ENCODE measurements around the gene BARHL1. TPM values are rescaled to one million over a fixed set of nuclear protein-coding genes. Genes with fewer than 3 reads are reported as not detected.
A peak's percentile ranks its signal among the peaks of the same experiment; 100 is the strongest.

BARHL1 gene
- total and polyA plus RNA-seq, 9 of the 15 experiments (the other 6 are each of a cell fraction or from before 2014, with no cell fraction given) = not detected

DNA sequence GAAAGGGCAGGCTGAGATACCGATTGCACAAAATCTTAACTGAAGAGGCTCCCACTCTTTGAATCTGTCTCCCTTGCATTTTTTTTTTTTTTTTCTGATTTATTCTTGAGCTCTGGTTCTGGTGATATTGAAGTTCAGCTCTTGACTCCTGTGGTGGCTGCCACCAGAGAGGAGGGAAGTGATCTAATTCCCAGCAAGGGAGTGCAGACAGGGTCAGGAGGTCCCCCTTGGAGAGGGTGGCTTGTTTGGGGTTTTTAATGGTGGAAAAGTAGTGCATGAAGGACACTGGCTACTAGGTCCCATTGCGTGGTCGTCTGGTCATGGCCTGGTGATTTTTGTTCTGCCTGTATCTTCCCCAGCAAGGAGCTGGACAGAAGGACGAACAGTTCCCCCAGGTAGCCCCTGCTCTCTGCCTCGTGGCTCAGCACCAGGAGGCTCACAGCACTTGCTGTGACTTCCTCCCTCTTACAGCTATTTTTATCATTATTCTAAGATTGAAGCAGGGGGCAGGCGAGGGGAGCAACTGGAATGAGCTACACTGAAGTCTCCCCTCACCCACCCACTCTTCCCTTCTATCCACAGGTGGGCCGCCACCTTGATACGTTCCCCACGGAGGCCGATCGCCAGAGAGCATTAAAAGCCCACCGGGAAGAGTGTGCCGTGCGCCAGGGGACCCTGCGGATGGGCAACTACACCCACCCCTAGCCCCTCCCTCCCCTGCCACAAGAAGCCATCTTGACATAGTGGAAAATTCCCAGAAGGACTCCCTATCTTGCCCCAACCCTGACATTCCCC, 10.4 kb upstream of the BARHL1 start:
- no TSS peak for BruUV-seq (replicated peaks)
- in situ Hi-C loops (cut with MboI) (no loop called here), intact Hi-C loops (cut with micrococcal nuclease) (no loop called here)
- ChIA-PET POLR2A (interaction anchor here (0.6 kb wide), 1 partner anchor 175 kb away, joined by 3 read pairs; no protein-coding TSS in a partner anchor), CTCF (ENCODE audit: low intra/inter-chr PET ratio) (no interaction called here)
- Histone ChIP-seq H3K4me1 (replicated peaks in 1 of 2; ENCODE audit: control insufficient read depth in 2 of 2, insufficient read depth in 2 of 2, low read length in 2 of 2) (no peaks in the 10 kb centered on the region), H3K27me3 (ENCODE audit: control insufficient read depth in 2 of 2, insufficient read depth in 2 of 2, low read length in 2 of 2) (peaks cover 6 to 59% of the 10 kb centered on the region in 2 experiments; a peak in 4 of 5 replicates), H4K20me1 (replicated peaks; ENCODE audit: control insufficient read depth, insufficient read depth, low read length) (peaks cover 7% of the 10 kb centered on the region), H3K9ac (ENCODE audit: insufficient read depth in 1 of 2, low read depth in 2 of 2, low read length in 2 of 2) (no peak overlapping the region), H3K9me1 (ENCODE audit: control insufficient read depth, insufficient read depth, low read length) (no peaks in the 10 kb centered on the region), H3K27ac (ENCODE audit: extremely low read depth, low read depth, low read length) (no peak overlapping the region), H2AFZ (ENCODE audit: low read depth, low read length) (no peak overlapping the region), H3K36me3 (ENCODE audit: control insufficient read depth, insufficient read depth, low read length) (no peaks in the 10 kb centered on the region), H3K79me2 (ENCODE audit: control insufficient read depth, insufficient read depth, low read length) (no peaks in the 10 kb centered on the region), H3K9me3 (replicated peaks; ENCODE audit: control insufficient read depth, insufficient read depth, low read depth, low read length) (no peaks in the 10 kb centered on the region), H3K4me2 (ENCODE audit: insufficient read depth, low read length) (no peak overlapping the region), H3K4me3 (no peak overlapping the region)
- WGBS (ENCODE audit: insufficient coverage, low coverage, missing lambda C conversion rate) = 3% methylated on average over 13 of the region's 15 CpGs
- FAIRE-seq (no peak), ATAC-seq (no peak), DNase-seq (ENCODE audit: extremely low read depth in 1 of 4, low spot score in 3 of 4) (no peak)
- TF ChIP-seq ZNF668 (CRISPR knock-in tag; IDR thresholded peaks at IDR 0.05) (no peak), ZNF316 (IDR thresholded peaks at IDR 0.05) (0 out of 2 replicates have a peak, but pooled peaks have one; percentile 17)

DNA sequence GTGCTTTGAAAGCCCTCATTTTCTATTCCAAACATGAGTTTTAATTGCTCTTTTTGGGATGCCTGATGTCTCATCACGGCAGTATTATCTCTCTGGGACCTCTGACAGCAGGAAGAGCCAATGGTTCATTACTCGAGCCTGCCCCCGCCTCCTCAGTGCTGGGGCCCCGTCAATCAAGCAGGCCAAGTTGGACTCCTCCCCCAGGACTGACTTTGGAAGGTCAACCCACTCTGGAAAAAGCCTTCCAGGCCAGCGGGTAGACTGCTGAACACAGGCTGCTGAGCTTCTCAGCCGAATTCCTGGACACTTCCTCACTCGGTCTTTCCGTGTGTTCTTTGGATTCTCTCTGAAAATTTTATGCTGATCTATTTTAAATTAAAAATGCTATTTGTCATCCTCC, 9.5 kb upstream of the BARHL1 start:
- POLR2A ChIA-PET = no interaction called here
- H3K36me3 ChIP-seq (ENCODE audit: control insufficient read depth, insufficient read depth, low read length) = no peaks in the 10 kb centered on the region
- no peak overlapping the region for H3K9ac ChIP-seq (ENCODE audit: insufficient read depth in 1 of 2, low read depth in 2 of 2, low read length in 2 of 2)
- no peak overlapping the region for H3K4me2 ChIP-seq (ENCODE audit: insufficient read depth, low read length)
- CTCF ChIA-PET (ENCODE audit: low intra/inter-chr PET ratio) = no interaction called here
- H3K27ac ChIP-seq (ENCODE audit: extremely low read depth, low read depth, low read length) = no peak overlapping the region
- no peaks in the 10 kb centered on the region for H3K4me1 ChIP-seq (replicated peaks in 1 of 2; ENCODE audit: control insufficient read depth in 2 of 2, insufficient read depth in 2 of 2, low read length in 2 of 2)
- H3K9me3 ChIP-seq (replicated peaks; ENCODE audit: control insufficient read depth, insufficient read depth, low read depth, low read length) = no peaks in the 10 kb centered on the region
- DNase-seq (ENCODE audit: extremely low read depth in 1 of 4, low spot score in 3 of 4) (peak; percentile 45 to 51 (median 48)), FAIRE-seq (peak; percentile 6), ATAC-seq (peak; percentile 79)
- H2AFZ ChIP-seq (ENCODE audit: low read depth, low read length) = no peak overlapping the region
- H3K4me3 ChIP-seq = no peak overlapping the region
- H3K9me1 ChIP-seq (ENCODE audit: control insufficient read depth, insufficient read depth, low read length) = no peaks in the 10 kb centered on the region
- under 1% methylated on average over 8 of the region's 8 CpGs for WGBS (ENCODE audit: insufficient coverage, low coverage, missing lambda C conversion rate)
- in situ Hi-C loops (cut with MboI) = no loop called here
- no peaks in the 10 kb centered on the region for H3K79me2 ChIP-seq (ENCODE audit: control insufficient read depth, insufficient read depth, low read length)
- BruUV-seq (replicated peaks) = no TSS peak
- H4K20me1 ChIP-seq (replicated peaks; ENCODE audit: control insufficient read depth, insufficient read depth, low read length) = peaks cover 12% of the 10 kb centered on the region
- intact Hi-C loops (cut with micrococcal nuclease) = no loop called here
- H3K27me3 ChIP-seq (ENCODE audit: control insufficient read depth in 2 of 2, insufficient read depth in 2 of 2, low read length in 2 of 2) = peaks cover 4 to 50% of the 10 kb centered on the region in 2 experiments; a peak in 3 of 5 replicates
- TF ChIP-seq ZNF224 (CRISPR knock-in tag; IDR thresholded peaks at IDR 0.05) (no peak), ZNF239 (CRISPR knock-in tag; IDR thresholded peaks at IDR 0.05) (no peak), FOS (IDR thresholded peaks at IDR 0.05; ENCODE audit: extremely low read depth, insufficient read length) (no peak), SLC30A9 (CRISPR knock-in tag; IDR thresholded peaks at IDR 0.05) (no peak)
- TF ChIP-seq, protein P1, sequence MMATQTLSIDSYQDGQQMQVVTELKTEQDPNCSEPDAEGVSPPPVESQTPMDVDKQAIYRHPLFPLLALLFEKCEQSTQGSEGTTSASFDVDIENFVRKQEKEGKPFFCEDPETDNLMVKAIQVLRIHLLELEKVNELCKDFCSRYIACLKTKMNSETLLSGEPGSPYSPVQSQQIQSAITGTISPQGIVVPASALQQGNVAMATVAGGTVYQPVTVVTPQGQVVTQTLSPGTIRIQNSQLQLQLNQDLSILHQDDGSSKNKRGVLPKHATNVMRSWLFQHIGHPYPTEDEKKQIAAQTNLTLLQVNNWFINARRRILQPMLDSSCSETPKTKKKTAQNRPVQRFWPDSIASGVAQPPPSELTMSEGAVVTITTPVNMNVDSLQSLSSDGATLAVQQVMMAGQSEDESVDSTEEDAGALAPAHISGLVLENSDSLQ (IDR thresholded peaks at IDR 0.05) = peak; percentile 97
- TF ChIP-seq, protein P2, sequence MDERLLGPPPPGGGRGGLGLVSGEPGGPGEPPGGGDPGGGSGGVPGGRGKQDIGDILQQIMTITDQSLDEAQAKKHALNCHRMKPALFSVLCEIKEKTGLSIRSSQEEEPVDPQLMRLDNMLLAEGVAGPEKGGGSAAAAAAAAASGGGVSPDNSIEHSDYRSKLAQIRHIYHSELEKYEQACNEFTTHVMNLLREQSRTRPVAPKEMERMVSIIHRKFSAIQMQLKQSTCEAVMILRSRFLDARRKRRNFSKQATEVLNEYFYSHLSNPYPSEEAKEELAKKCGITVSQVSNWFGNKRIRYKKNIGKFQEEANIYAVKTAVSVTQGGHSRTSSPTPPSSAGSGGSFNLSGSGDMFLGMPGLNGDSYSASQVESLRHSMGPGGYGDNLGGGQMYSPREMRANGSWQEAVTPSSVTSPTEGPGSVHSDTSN (CRISPR knock-in tag; IDR thresholded peaks at IDR 0.05; ENCODE audit: low read depth) = peak; percentile 59
- TF ChIP-seq, protein P2 (tag; conservative IDR thresholded peaks at IDR 0.05; ENCODE audit: low read depth) = peak; percentile 87
- TF ChIP-seq, protein P3, sequence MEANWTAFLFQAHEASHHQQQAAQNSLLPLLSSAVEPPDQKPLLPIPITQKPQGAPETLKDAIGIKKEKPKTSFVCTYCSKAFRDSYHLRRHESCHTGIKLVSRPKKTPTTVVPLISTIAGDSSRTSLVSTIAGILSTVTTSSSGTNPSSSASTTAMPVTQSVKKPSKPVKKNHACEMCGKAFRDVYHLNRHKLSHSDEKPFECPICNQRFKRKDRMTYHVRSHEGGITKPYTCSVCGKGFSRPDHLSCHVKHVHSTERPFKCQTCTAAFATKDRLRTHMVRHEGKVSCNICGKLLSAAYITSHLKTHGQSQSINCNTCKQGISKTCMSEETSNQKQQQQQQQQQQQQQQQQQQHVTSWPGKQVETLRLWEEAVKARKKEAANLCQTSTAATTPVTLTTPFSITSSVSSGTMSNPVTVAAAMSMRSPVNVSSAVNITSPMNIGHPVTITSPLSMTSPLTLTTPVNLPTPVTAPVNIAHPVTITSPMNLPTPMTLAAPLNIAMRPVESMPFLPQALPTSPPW (CRISPR knock-in tag; IDR thresholded peaks at IDR 0.05) = 0 out of 2 replicates have a peak, but pooled peaks have one; percentile 13

Measured in K562 (cell line).